HCT116 (cell line): ENCODE data around the gene MKI67. TPM values are rescaled to one million over a fixed set of nuclear protein-coding genes. Genes with fewer than 3 reads are reported as not detected.

Experiments used
- ATAC-seq: fragments of 200-7000 bp; cut with Tn5 transposase; 2 replicates; pipeline ENCODE4 v1.9.1; 2020; ENCODE audit warnings: mild to moderate bottlenecking, moderate library complexity
- BruUV-seq: library from RNA; stranded (reverse); fragments of 400-500 nt; replicated peaks from 2 replicates; lab custom pipeline; 2021; lab: Mats Ljungman, UMichigan
- CTCF ChIA-PET: fragments of 300-600 bp; sonication (Branson Sonifier 250); formaldehyde crosslinking; loops from one replicate; lab custom pipeline; 2021; ENCODE audit warnings: antibody characterized with exemption; lab: Charles Lee
- POLR2A ChIA-PET: fragments of 300-600, 350-600 bp; sonication (Branson Sonifier 250); formaldehyde crosslinking; loops from one replicate; lab custom pipeline; 2021; ENCODE audit warnings: antibody characterized with exemption; lab: Charles Lee
- RAD21 ChIA-PET, 2 experiments: fragments of 300-600 bp; sonication (Branson Sonifier 250); formaldehyde crosslinking; loops; one replicate each; lab custom pipeline; 2023; ENCODE audit warnings: low total read pairs in 2 of 2; ENCODE audit not compliant: uncharacterized antibody in 2 of 2, unreplicated experiment in 2 of 2, low non-redundant PET in 1 of 2; lab: Charles Lee
- DNase-seq: peaks from one replicate; pipeline ENCODE4 v3.0.0-alpha.2; 2010; ENCODE audit warnings: low read depth, low spot score
- H2AFZ ChIP-seq: fragments of 200-600 bp; shearing (Covaris generic), sonication (generic); 2 replicates; pipeline ENCODE4 v1.6.1; 2017; ENCODE audit warnings: low read depth, mixed run types, mixed read lengths, antibody characterized with exemption, low read length; ENCODE audit not compliant: poor library complexity, severe bottlenecking
- H3K27ac ChIP-seq: 2 replicates; pipeline ENCODE4 v1.5.1; 2012; ENCODE audit warnings: low read depth, low read length
- H3K27me3 ChIP-seq: fragments of 200-600 bp; sonication (generic); 2 replicates; pipeline ENCODE4 v1.6.1; 2016; ENCODE audit warnings: mixed run types, low read length, mixed read lengths; ENCODE audit not compliant: insufficient read depth
- H3K36me3 ChIP-seq, 2 experiments: fragments of 200-500 bp in 1 of 2; fragments of 200-600 bp in 1 of 2; sonication (Bioruptor generic) in 1 of 2; sonication (generic) in 1 of 2; 2 replicates each; pipeline versions ENCODE4 v1.5.1 to v1.6.1; 2014 to 2016; ENCODE audit warnings: low read length in 2 of 2, inconsistent platforms in 1 of 2, mixed read lengths in 1 of 2, mixed run types in 1 of 2; ENCODE audit not compliant: insufficient read depth in 2 of 2, control insufficient read depth in 1 of 2
- H3K4me1 ChIP-seq, 2 experiments: fragments of 200-600 bp in 1 of 2; sonication (generic) in 1 of 2; 2 replicates each; pipeline versions ENCODE4 v1.5.1 to v1.6.1; 2012 to 2017; ENCODE audit warnings: low read length in 2 of 2, inconsistent platforms in 1 of 2, mild to moderate bottlenecking in 1 of 2, mixed read lengths in 1 of 2, mixed run types in 1 of 2, moderate library complexity in 1 of 2; ENCODE audit not compliant: insufficient read depth in 2 of 2, control insufficient read depth in 1 of 2
- H3K4me2 ChIP-seq: fragments of 200-600 bp; sonication (generic); 2 replicates; pipeline ENCODE4 v1.6.1; 2017; ENCODE audit warnings: mixed run types, low read length, mixed read lengths
- H3K4me3 ChIP-seq, 2 experiments: fragments of 200-600 bp in 1 of 2; sonication (generic) in 1 of 2; replicated peaks in 1 of 2; 2 replicates each; pipeline ENCODE4 v1.5.1; 2011 to 2016; ENCODE audit warnings: low read length in 2 of 2, control low read depth in 1 of 2, low read depth in 1 of 2, mild to moderate bottlenecking in 1 of 2, mixed read lengths in 1 of 2, mixed run types in 1 of 2
- H3K79me2 ChIP-seq: fragments of 200-600 bp; sonication (generic); 2 replicates; pipeline ENCODE4 v1.6.1; 2017; ENCODE audit warnings: mild to moderate bottlenecking, mixed run types, low read length, moderate library complexity, mixed read lengths; ENCODE audit not compliant: insufficient read depth
- H3K9ac ChIP-seq: fragments of 200-600 bp; sonication (generic); 2 replicates; pipeline ENCODE4 v1.6.1; 2016; ENCODE audit warnings: low read length, mixed read lengths
- H3K9me2 ChIP-seq: fragments of 200-600 bp; sonication (generic), shearing (Covaris generic); 2 replicates; pipeline ENCODE4 v1.6.1; 2017; ENCODE audit warnings: mixed run types, mild to moderate bottlenecking, moderate library complexity; ENCODE audit not compliant: insufficient read depth
- H3K9me3 ChIP-seq, 2 experiments: fragments of 200-500 bp in 1 of 2; fragments of 200-600 bp in 1 of 2; sonication (Bioruptor generic) in 1 of 2; sonication (generic) in 1 of 2; 2 replicates each; pipeline ENCODE4 v1.6.1; 2014 to 2017; ENCODE audit warnings: low read length in 2 of 2, mixed read lengths in 2 of 2, inconsistent platforms in 1 of 2, low read depth in 1 of 2, mild to moderate bottlenecking in 1 of 2, mixed run types in 1 of 2, moderate library complexity in 1 of 2; ENCODE audit not compliant: control insufficient read depth in 1 of 2, insufficient read depth in 1 of 2
- H4K20me1 ChIP-seq: fragments of 200-600 bp; sonication (generic), shearing (Covaris generic); 2 replicates; pipeline ENCODE4 v1.6.1; 2017; ENCODE audit warnings: mixed run types, mild to moderate bottlenecking, moderate library complexity; ENCODE audit not compliant: insufficient read depth
- CBX3 ChIP-seq: IDR thresholded peaks from 2 replicates; pipeline ENCODE4 v1.6.1; 2012; ENCODE audit warnings: low read depth
- CEBPB ChIP-seq: IDR thresholded peaks from 2 replicates; pipeline ENCODE4 v1.6.1; 2012; ENCODE audit warnings: low read depth
- EGR1 ChIP-seq: IDR thresholded peaks from 2 replicates; pipeline ENCODE4 v1.6.1; 2012; ENCODE audit warnings: low read depth
- ELF1 ChIP-seq: IDR thresholded peaks from 2 replicates; pipeline ENCODE4 v1.6.1; 2012; ENCODE audit warnings: low read depth, borderline replicate concordance
- EZH2 ChIP-seq: fragments of 200-600 bp; sonication (generic); IDR thresholded peaks from 2 replicates; pipeline ENCODE4 v1.6.1; 2017; ENCODE audit warnings: antibody characterized with exemption, mixed run types
- EZH2phosphoT487 ChIP-seq: fragments of 200-600 bp; IDR thresholded peaks from 2 replicates; pipeline ENCODE4 v1.6.1; 2018; ENCODE audit warnings: antibody characterized with exemption, borderline replicate concordance
- FOSL1 ChIP-seq: IDR thresholded peaks from 2 replicates; pipeline ENCODE4 v1.6.1; 2012; ENCODE audit warnings: low read depth
- POLR2AphosphoS5 ChIP-seq: IDR thresholded peaks from 2 replicates; pipeline ENCODE4 v1.6.1; 2011; ENCODE audit warnings: mild to moderate bottlenecking, low read depth, low read length, moderate library complexity
- RAD21 ChIP-seq: IDR thresholded peaks from 2 replicates; pipeline ENCODE4 v1.6.1; 2012; ENCODE audit warnings: low read depth, mild to moderate bottlenecking
- REST ChIP-seq: IDR thresholded peaks from 2 replicates; pipeline ENCODE4 v1.6.1; 2012; ENCODE audit warnings: low read depth
- SIN3A ChIP-seq: IDR thresholded peaks from 2 replicates; pipeline ENCODE4 v1.6.1; 2012; ENCODE audit warnings: low read depth
- SP1 ChIP-seq: IDR thresholded peaks from 2 replicates; pipeline ENCODE4 v1.6.1; 2012; ENCODE audit warnings: low read depth
- SRF ChIP-seq: IDR thresholded peaks from 2 replicates; pipeline ENCODE4 v1.6.1; 2012; ENCODE audit warnings: low read depth
- TCF7L2 ChIP-seq: IDR thresholded peaks from 2 replicates; pipeline ENCODE4 v1.7.0; 2011; ENCODE audit warnings: borderline replicate concordance, inconsistent platforms; ENCODE audit not compliant: insufficient read depth, insufficient read length; ENCODE audit errors: extremely low read depth
- YY1 ChIP-seq: IDR thresholded peaks from 2 replicates; pipeline ENCODE4 v1.6.1; 2011; ENCODE audit warnings: low read length, low read depth, moderate library complexity, mild to moderate bottlenecking; ENCODE audit not compliant: insufficient replicate concordance; ENCODE audit errors: extremely low read depth
- ZNF274 ChIP-seq: fragments of 200-500 bp; sonication (Bioruptor generic); IDR thresholded peaks from 2 replicates; pipeline ENCODE4 v1.6.1; 2014; ENCODE audit warnings: mild to moderate bottlenecking, low read depth, low read length, inconsistent platforms
- intact Hi-C: fragments of 100-400 bp; cut with micrococcal nuclease; formaldehyde crosslinking; loops from 2 replicates; pipeline ENCODE4 v1.10.0; 2022
- total RNA-seq: library from RNA; stranded (reverse); gene quantifications from one replicate; pipeline ENCODE4 v1.2.1, GENCODE V29; 2021; ENCODE audit not compliant: unreplicated experiment
- TF ChIP-seq, protein P1 (sequence below): IDR thresholded peaks from 2 replicates; pipeline ENCODE4 v1.6.1; 2012
- TF ChIP-seq, protein P2 (sequence below), 3 experiments: fragments of 200-600 bp in 1 of 3; sonication (generic) in 1 of 3; IDR thresholded peaks in 2 of 3; conservative IDR thresholded peaks in 1 of 3; 2 replicates each; pipeline ENCODE4 v1.5.1; 2012 to 2017; ENCODE audit warnings: low read depth in 2 of 3, low read length in 2 of 3, antibody characterized with exemption in 1 of 3, borderline replicate concordance in 1 of 3, control low read depth in 1 of 3, mild to moderate bottlenecking in 1 of 3, mixed read lengths in 1 of 3, mixed run types in 1 of 3, moderate library complexity in 1 of 3; ENCODE audit not compliant: insufficient read depth in 1 of 3
- TF ChIP-seq, protein P3 (sequence below): IDR thresholded peaks from 2 replicates; pipeline ENCODE4 v1.6.1; 2012
- TF ChIP-seq, protein P4 (sequence below): IDR thresholded peaks from 2 replicates; pipeline ENCODE4 v1.6.1; 2011; ENCODE audit warnings: mild to moderate bottlenecking, low read length, moderate library complexity; ENCODE audit not compliant: insufficient replicate concordance; ENCODE audit errors: extremely low read depth

MKI67 gene
- total RNA-seq, 1 experiment from 2014 or later = 202 TPM

DNA sequence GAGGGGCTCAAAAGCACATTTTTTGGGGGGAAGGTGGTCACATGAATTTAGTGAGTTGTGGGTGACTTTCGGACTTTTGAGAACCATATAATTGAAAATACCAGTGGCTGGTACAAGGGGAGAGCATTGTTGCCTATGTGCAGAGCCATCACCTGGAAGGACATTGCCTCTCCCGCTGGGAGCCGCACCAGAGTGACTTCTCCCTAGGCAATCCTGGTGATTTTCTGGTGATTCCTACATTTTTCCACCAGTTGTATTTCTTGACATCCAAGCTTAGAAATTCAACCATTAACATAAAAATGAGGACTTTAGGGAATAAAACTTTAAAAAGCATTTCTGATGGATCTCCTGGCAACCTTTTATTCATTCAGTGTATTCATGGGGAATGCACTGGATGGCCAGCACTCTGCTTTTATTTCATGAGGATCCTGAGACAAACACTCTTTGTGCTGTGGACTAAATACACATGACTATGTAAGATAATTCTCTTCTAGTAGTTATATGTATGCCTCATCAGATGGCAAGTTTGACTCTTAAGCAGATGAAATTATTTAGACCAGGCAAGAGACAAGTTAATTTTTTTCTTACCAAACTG is 41.8 kb upstream of the MKI67 start:
- H4K20me1 ChIP-seq = no peaks in the 10 kb centered on the region
- no peak for ATAC-seq
- RAD21 ChIA-PET = no interaction called here

More for the DNA sequence above, 41.8 kb upstream of the MKI67 start:
- H3K9me3 ChIP-seq = peaks cover 0 to 8% of the 10 kb centered on the region in 2 experiments; a peak in 1 of 4 replicates
- DNase-seq = no peak
- POLR2A ChIA-PET = no interaction called here
- intact Hi-C loops = no loop called here
- 0 out of 2 replicates have a peak, but pooled peaks cover 13% of the 10 kb centered on the region for H3K27me3 ChIP-seq
- no peaks in the 10 kb centered on the region for H3K79me2 ChIP-seq
- H3K27ac ChIP-seq = no peak overlapping the region
- CTCF ChIA-PET = interaction anchor here (1.0 kb wide), 1 partner anchor 10 kb away, joined by 3 read pairs; no protein-coding TSS in a partner anchor
- H3K4me3 ChIP-seq = no peak overlapping the region
- no peak overlapping the region for H3K4me2 ChIP-seq
- H2AFZ ChIP-seq = no peak overlapping the region
- no TSS peak for BruUV-seq
- no peaks in the 10 kb centered on the region for H3K9me2 ChIP-seq
- no peak overlapping the region for H3K9ac ChIP-seq
- peaks cover 0 to 5% of the 10 kb centered on the region in 2 experiments; a peak in 2 of 4 replicates for H3K4me1 ChIP-seq
- H3K36me3 ChIP-seq = no peaks in the 10 kb centered on the region
- TF ChIP-seq EZH2 = no peak
- TF ChIP-seq, protein P1, sequence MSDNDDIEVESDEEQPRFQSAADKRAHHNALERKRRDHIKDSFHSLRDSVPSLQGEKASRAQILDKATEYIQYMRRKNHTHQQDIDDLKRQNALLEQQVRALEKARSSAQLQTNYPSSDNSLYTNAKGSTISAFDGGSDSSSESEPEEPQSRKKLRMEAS = no peak
- TF ChIP-seq REST = no peak
- no peak for TF ChIP-seq SIN3A
- TF ChIP-seq, protein P2, sequence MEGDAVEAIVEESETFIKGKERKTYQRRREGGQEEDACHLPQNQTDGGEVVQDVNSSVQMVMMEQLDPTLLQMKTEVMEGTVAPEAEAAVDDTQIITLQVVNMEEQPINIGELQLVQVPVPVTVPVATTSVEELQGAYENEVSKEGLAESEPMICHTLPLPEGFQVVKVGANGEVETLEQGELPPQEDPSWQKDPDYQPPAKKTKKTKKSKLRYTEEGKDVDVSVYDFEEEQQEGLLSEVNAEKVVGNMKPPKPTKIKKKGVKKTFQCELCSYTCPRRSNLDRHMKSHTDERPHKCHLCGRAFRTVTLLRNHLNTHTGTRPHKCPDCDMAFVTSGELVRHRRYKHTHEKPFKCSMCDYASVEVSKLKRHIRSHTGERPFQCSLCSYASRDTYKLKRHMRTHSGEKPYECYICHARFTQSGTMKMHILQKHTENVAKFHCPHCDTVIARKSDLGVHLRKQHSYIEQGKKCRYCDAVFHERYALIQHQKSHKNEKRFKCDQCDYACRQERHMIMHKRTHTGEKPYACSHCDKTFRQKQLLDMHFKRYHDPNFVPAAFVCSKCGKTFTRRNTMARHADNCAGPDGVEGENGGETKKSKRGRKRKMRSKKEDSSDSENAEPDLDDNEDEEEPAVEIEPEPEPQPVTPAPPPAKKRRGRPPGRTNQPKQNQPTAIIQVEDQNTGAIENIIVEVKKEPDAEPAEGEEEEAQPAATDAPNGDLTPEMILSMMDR (IDR thresholded peaks at IDR 0.05 in 2 of 3, conservative IDR thresholded peaks at IDR 0.05 in 1 of 3; ENCODE audit: borderline replicate concordance in 1 of 3, insufficient read depth in 1 of 3, low read depth in 2 of 3, low read length in 2 of 3) = no peak
- no peak for TF ChIP-seq SP1
- TF ChIP-seq FOSL1 = no peak
- no peak for TF ChIP-seq CEBPB
- no peak for TF ChIP-seq TCF7L2
- TF ChIP-seq EGR1 = no peak
- TF ChIP-seq, protein P3, sequence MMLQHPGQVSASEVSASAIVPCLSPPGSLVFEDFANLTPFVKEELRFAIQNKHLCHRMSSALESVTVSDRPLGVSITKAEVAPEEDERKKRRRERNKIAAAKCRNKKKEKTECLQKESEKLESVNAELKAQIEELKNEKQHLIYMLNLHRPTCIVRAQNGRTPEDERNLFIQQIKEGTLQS = no peak
- no peak for TF ChIP-seq SRF
- no peak for TF ChIP-seq EZH2phosphoT487
- no peak for TF ChIP-seq ZNF274
- no peak for TF ChIP-seq CBX3
- TF ChIP-seq, protein P4, sequence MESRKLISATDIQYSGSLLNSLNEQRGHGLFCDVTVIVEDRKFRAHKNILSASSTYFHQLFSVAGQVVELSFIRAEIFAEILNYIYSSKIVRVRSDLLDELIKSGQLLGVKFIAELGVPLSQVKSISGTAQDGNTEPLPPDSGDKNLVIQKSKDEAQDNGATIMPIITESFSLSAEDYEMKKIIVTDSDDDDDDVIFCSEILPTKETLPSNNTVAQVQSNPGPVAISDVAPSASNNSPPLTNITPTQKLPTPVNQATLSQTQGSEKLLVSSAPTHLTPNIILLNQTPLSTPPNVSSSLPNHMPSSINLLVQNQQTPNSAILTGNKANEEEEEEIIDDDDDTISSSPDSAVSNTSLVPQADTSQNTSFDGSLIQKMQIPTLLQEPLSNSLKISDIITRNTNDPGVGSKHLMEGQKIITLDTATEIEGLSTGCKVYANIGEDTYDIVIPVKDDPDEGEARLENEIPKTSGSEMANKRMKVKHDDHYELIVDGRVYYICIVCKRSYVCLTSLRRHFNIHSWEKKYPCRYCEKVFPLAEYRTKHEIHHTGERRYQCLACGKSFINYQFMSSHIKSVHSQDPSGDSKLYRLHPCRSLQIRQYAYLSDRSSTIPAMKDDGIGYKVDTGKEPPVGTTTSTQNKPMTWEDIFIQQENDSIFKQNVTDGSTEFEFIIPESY = no peak
- no peak for TF ChIP-seq ELF1
- TF ChIP-seq YY1 = no peak
- no peak for TF ChIP-seq RAD21
- TF ChIP-seq POLR2AphosphoS5 = no peak
